Smooth muscle cell (in vitro differentiated cells): ENCODE measurements around the gene ESPN. TPM values are rescaled to one million over a fixed set of nuclear protein-coding genes. Genes with fewer than 3 reads are reported as not detected.

Experiments used
- DNase-seq: peaks from one replicate; lab custom pipeline; 2025; ENCODE audit not compliant: unreplicated experiment; lab: John Stamatoyannopoulos, UW
- H2AFZ ChIP-seq: fragments of 200-600 bp; sonication (generic); 2 replicates; pipeline ENCODE4 v1.6.0; 2016; ENCODE audit warnings: antibody characterized with exemption, low read depth, mild to moderate bottlenecking
- H3F3A ChIP-seq: fragments of 200-600 bp; sonication (generic); 2 replicates; pipeline ENCODE4 v1.6.0; 2017; ENCODE audit warnings: antibody characterized with exemption, low read depth
- H3K27ac ChIP-seq: fragments of 200-600 bp; sonication (generic); 2 replicates; pipeline ENCODE4 v1.5.1; 2016; ENCODE audit warnings: low read depth, mild to moderate bottlenecking
- H3K27me3 ChIP-seq: fragments of 200-600 bp; sonication (generic); 2 replicates; pipeline ENCODE4 v1.6.1; 2016; ENCODE audit warnings: low read depth, mild to moderate bottlenecking
- H3K36me3 ChIP-seq: fragments of 200-600 bp; sonication (generic); 2 replicates; pipeline ENCODE4 v1.5.1; 2016; ENCODE audit warnings: low read depth
- H3K4me1 ChIP-seq: fragments of 200-600 bp; sonication (generic); 2 replicates; pipeline ENCODE4 v1.5.1; 2016; ENCODE audit warnings: low read depth
- H3K4me2 ChIP-seq: fragments of 200-600 bp; sonication (generic); 2 replicates; pipeline ENCODE4 v1.6.0; 2016; ENCODE audit warnings: mild to moderate bottlenecking
- H3K4me3 ChIP-seq: fragments of 200-600 bp; sonication (generic); 2 replicates; pipeline ENCODE4 v1.5.1; 2016; ENCODE audit warnings: mild to moderate bottlenecking
- H3K79me2 ChIP-seq: fragments of 200-600 bp; sonication (generic); 2 replicates; pipeline ENCODE4 v1.6.0; 2016; ENCODE audit warnings: low read depth, mild to moderate bottlenecking
- H3K9ac ChIP-seq: fragments of 200-600 bp; sonication (generic); 2 replicates; pipeline ENCODE4 v1.6.0; 2016; ENCODE audit warnings: low read depth
- H3K9me3 ChIP-seq: fragments of 200-600 bp; sonication (generic); replicated peaks from 2 replicates; pipeline ENCODE4 v1.5.1; 2016; ENCODE audit warnings: low read depth
- H4K20me1 ChIP-seq: fragments of 200-600 bp; sonication (generic); 2 replicates; pipeline ENCODE4 v1.6.0; 2016; ENCODE audit warnings: low read depth
- CTCF ChIP-seq: fragments of 200-600 bp; sonication (generic); IDR thresholded peaks from 2 replicates; pipeline ENCODE4 v1.5.1; 2017; ENCODE audit warnings: borderline replicate concordance, mild to moderate bottlenecking, antibody characterized with exemption; ENCODE audit not compliant: insufficient read depth, poor library complexity, severe bottlenecking
- WGBS: methylation state at CpG from one replicate; pipeline ENCODE4 v1.1.7; 2016; ENCODE audit warnings: low lambda C conversion rate; 5-methylcytosine and 5-hydroxymethylcytosine counted together
- polyA plus RNA-seq: library from polyadenylated mRNA; unstranded; fragments of >200 nt; fragmentation: Nextera tagmentation; extraction: Ambion mirVana; gene quantifications from 2 replicates; pipeline ENCODE4 v1.2.1, GENCODE V29; 2016
- total RNA-seq: library from RNA; depleted of rRNA; stranded (reverse); fragments of >200 nt; gene quantifications from 2 replicates; pipeline ENCODE4 v1.2.3, GENCODE V29; 2014

ESPN gene
- total RNA-seq (not detected in 2 replicates), polyA plus RNA-seq (1.1 and 2.6 TPM in 2 replicates)

- peaks cover 76% of the 10 kb centered on the region for H3K27me3 ChIP-seq
- no peak for DNase-seq
Measured at GRCh38 chr1:6424619-6425593, at the start of gene ESPN. TSS of gene ESPN (plus strand) at chr1:6424776. CDS start at chr1:6424956, 180 bp downstream.

GRCh38 chr1:6378096-6378746 lies 46.4 kb upstream of the ESPN start:
- Histone ChIP-seq H3K4me2 (no peak overlapping the region), H3K9ac (no peak overlapping the region), H3K36me3 (no peaks in the 10 kb centered on the region), H3K79me2 (peaks cover 11% of the 10 kb centered on the region), H3K9me3 (no peaks in the 10 kb centered on the region), H3K27ac (no peak overlapping the region), H3K4me3 (no peak overlapping the region), H3K4me1 (no peaks in the 10 kb centered on the region), H3K27me3 (no peaks in the 10 kb centered on the region), H4K20me1 (peaks cover 12% of the 10 kb centered on the region), H3F3A (no peaks in the 10 kb centered on the region), H2AFZ (no peak overlapping the region)
- WGBS: 77% methylated on average over 12 of the region's 12 CpGs
- no peak for DNase-seq
- TF ChIP-seq CTCF: no peak

More at GRCh38 chr1:6424619-6425593, at the start of gene ESPN:
- Histone ChIP-seq H3K79me2 (no peaks in the 10 kb centered on the region), H4K20me1 (no peaks in the 10 kb centered on the region), H3K4me1 (peaks cover 8% of the 10 kb centered on the region), H3K9me3 (no peaks in the 10 kb centered on the region), H3K27ac (no peak within 1 kb of the TSS), H3K4me2 (peak within 1 kb of the TSS; percentile 44), H2AFZ (no peak within 1 kb of the TSS), H3F3A (no peaks in the 10 kb centered on the region), H3K9ac (no peak within 1 kb of the TSS), H3K4me3 (no peak within 1 kb of the TSS), H3K36me3 (no peaks in the 10 kb centered on the region)
- no peak for TF ChIP-seq CTCF
- 12% methylated on average over 77 of the region's 99 CpGs for WGBS

DNA sequence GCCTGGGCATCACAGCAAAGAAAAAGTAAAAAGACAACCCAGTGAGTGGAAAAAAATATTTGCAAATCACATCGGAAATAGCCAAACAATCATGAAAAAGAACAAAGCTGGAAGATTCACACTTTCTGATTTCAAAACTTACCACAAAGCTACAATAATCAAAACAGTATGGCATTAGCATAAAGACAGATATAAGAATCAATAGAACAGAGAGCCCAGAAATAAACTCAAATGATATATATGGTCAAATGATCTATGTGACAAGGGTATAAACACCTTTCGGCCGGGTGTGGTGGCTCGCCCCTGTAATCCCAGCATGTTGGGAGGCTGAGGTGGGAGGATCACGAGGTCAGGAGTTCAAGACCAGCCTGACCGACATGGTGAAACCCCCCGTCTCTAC lies 44.5 kb upstream of the ESPN start:
- no peak overlapping the region for H3K4me2 ChIP-seq
- H2AFZ ChIP-seq: no peak overlapping the region
- H3K27ac ChIP-seq: no peak overlapping the region
- DNase-seq: no peak
- no peaks in the 10 kb centered on the region for H3K36me3 ChIP-seq
- H3K9ac ChIP-seq: no peak overlapping the region
- TF ChIP-seq CTCF: no peak
- no peaks in the 10 kb centered on the region for H3F3A ChIP-seq
- no peaks in the 10 kb centered on the region for H3K9me3 ChIP-seq
- H3K4me3 ChIP-seq: no peak overlapping the region
- no peaks in the 10 kb centered on the region for H3K4me1 ChIP-seq
- H4K20me1 ChIP-seq: peaks cover 15% of the 10 kb centered on the region
- H3K79me2 ChIP-seq: peaks cover 19% of the 10 kb centered on the region
- no peaks in the 10 kb centered on the region for H3K27me3 ChIP-seq
- WGBS: 96% methylated on average over 7 of the region's 7 CpGs
